HG03060 (cell line): ENCODE measurements around the gene PRKCE.

Source experiments
- ATAC-seq: cut with Tn5 transposase; IDR thresholded peaks from one replicate; pipeline ENCODE4 v1.9.1; 2021; ENCODE audit warnings: low read depth, moderate number of reproducible peaks; ENCODE audit not compliant: unreplicated experiment

The PRKCE gene

DNA sequence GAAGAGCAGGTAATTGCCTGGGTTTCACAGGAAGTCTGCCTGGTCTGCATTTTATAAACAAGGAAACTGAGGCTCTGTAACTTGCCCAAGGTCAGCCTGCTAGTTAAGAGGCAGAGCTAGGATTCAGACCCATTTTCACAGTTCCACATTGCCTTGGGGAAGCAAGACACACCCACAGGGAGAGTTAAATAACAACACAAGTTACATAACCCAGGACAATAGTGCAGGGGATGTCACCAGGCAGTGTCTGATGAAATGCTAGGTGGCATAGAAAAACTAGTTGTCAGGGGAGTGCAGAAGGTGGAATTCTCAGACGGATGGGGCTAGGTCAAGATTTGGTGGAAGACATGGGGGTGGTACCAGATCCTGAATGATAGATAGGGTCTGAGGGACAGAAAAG is 69.7 kb downstream of the PRKCE start:
- ATAC-seq: no peak

DNA sequence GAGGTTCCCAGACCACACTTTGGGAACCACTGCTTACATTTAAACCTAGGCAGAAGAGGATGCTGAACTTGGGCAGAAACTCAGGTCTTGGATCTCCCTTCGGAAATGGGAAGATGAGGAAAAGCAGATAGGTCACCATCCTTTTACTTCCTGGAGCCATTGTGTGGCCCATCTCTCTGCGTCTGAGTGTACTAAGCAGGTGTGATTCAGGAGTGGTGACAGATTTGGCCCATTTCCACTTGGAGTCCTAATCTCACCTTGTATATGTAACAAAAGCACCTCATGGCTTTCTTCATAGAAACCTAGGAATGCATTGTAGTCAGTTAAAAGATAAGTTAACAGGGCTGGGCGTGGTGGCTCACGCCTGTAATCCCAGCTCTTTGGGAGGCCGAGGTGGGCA is 71.0 kb downstream of the PRKCE start:
- ATAC-seq: no peak

DNA sequence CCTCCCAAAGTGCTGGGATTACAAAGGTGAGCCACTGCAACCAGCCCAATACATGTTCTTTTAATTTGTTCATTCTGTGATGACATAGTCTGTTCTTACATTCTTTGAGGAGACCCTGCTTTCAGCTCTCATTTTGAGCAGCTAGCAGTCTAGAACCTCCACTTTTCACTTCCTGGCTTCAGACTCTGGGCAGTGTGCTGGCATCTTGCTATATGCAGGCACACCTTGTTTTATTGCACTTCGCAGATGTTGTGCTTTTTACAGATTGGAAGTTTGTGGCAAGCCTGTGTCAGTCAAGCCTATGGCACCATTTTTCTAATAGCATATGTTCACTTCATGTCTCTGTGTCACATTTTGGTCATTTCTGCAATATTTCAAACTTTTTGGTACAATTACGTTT is 72.4 kb downstream of the PRKCE start:
- ATAC-seq: no peak

DNA sequence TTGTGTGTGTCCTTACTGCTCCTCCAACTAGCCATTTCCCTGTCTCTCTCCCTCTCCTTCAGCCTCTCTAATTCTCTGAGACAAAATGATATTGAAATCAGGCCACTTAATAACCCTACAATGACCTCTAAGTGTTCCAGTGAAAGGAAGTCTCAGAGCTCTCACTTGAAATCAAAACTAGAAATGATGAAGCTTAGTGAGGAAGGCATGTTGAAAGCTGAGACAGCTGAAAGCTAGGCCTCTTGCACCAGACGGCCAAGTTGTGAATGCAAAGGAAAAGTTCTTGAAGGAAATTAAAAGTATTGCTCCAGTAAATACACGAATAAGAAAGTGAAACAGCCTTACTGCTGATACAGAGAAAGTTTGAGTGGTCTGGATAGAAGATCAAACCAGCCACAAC is 72.9 kb downstream of the PRKCE start:
- no peak for ATAC-seq

DNA sequence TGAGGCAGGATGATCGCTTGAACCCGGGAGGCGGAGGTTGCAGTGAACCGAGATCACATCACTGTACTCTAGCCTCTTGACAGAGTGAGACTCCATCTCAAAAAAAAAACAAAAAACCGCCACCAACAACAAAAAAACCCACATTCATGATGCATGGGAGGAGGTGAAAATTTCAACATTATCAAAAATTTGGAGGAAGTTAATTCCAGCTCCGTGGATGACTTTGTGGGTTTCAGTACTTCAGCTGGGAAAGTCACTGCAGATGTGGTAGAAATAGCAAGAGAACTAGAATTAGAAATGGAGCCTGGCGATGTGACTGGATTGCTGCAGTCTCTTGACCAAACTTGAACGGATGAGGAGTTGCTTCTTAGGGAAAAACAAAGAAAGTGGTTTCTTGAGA is 74.3 kb downstream of the PRKCE start:
- no peak for ATAC-seq

DNA sequence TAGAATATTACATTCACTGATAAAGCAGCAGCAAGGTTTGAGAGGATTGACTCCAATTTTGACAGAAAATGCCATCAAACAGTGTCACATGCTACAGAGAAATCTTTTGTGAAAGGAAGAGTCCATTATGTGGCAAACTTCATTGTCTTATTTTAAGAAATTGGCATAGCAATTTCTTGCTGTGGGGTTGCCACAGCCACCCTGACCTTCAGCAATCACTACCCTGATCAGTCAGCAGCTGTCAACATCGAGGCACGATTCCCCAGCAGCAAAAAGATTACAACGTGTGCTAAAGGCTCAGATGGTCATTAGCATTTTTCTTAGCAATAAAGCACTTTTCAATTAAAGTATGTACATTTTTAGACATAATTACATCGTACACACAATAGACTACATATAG is 74.7 kb downstream of the PRKCE start:
- ATAC-seq: no peak

DNA sequence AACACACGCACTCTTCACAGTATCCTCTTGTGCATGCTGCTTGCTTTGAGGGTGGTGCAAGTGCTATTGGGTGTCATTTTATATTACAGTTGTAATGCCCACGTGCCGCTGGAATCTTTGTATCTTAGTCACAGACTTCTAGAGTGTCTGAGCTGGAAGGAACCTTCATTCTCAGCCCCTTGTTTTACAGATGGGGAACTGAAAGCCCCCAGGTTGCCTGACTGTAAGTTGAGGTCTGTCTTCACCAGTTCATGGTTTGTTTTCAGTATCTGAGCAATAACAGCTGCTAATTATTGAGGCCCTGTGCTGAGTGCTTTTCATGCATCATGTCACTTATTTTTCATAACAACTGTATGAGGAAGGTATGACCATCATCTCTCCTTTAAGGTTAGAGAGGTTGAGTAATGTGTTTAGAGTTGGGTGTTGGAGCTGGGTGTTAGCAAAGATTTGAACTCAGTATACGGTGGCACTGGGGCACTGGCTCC is 77.0 kb downstream of the PRKCE start:
- peak; percentile 57 for ATAC-seq

DNA sequence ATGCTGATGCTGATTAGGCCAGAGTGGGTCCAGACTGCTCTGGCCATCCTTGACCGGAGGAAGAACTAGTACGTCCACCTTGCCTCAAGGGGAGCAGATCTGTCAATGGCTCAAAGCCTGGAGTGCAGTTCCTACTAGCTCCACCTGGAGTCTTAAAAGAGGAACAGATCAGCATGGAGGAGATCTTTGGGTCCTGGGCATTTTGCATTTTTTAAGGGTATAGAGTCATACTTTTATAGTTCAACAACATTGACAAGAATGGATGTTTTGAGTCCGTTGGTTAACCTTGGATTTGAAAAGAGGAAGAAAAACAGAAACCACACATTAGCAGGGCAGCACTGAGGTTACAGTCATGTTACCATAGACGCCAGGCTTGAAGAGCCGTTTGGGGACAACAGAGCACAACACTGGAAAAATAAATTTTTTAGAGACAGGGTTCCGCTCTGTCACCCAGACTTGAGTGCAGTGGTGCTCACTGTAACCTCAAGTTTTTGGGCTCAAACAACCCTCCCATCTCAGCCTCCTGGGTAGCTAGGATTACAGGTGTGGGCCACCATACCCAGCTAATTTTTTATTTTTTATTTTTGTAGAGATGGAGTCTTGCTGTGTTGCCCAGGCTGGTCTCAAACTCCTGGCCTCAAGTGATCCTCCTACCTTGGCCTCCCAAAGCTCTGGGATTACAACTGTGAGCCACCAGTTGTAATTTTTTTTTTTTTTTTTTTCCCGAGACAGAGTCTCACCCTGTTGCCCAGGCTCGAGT is 78.5 kb downstream of the PRKCE start:
- ATAC-seq: peak; percentile 41

DNA sequence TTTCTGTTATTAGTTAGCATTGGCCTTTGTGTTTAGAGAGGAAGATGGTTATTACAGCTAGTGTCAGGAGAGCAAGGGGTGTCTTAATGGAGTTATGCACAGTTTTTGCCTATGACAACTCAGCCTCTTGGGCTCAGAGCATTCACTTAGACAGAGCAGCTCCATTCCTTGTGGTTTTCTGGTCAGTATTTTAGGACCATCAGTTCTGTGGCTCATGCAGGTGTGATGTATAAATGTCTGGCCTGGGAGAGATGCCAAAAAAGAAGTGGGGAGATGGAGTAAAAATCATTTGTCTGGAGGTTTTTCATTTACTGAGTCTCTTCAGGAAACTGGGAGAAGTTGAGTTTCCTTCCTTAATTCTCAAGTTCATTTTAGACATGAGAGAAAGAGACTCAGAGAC is 79.7 kb downstream of the PRKCE start:
- ATAC-seq: no peak

DNA sequence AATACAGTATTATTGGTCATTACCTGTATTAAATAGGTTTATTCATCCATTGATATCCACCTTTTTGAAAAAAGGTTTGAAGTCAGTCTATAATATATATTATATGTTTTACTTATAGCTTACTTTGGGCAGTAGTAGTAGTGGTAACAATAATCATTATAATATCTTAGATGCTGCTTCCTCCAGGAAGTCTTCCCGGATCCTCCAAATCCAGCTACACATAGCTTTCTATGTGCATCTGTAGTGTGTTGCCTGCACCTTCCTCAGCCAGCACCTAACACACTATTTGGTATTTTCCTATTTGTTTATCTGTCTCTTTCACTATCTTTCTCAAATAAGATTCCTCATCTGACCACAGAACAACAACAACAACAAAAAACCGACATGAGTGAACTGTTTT is 81.0 kb downstream of the PRKCE start:
- ATAC-seq: no peak

DNA sequence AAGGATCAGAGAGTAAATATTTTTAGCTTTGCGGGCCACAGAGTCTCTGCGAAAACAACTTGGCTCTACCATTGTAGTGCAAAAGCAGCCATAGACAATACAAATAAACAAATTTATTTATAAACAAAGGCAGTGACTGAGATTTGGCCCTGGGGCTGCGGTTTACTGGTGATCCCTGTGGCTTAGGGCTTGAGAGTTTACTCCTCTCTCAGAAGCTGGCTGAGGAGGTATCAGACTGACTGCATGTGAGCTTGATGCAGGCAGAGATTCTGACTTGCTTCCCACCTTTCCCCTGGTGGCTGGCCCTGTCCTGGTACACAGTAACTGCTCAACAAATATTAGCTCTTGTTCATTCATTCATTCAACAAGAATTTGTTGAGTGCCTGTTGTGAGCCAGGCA is 81.5 kb downstream of the PRKCE start:
- ATAC-seq: no peak

DNA sequence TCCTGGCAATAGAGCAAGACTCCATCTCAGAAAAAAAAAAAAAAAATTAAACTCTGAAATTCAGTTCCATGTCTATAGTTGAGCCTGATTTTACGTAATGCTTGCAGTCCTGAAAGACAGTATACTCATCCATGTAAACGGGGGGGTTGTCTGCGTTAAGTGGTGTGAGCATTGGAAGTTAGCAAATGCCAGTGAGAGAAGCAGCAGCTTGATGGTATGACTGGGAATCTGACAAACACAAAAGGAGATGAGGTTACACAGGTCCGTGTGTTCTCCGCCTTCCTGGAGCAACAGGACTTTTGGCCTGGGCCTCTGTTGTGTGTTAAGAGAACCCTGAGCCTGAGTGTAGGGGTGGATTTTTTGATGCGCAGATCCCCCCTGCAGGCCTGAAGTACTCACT is 82.9 kb downstream of the PRKCE start:
- no peak for ATAC-seq

DNA sequence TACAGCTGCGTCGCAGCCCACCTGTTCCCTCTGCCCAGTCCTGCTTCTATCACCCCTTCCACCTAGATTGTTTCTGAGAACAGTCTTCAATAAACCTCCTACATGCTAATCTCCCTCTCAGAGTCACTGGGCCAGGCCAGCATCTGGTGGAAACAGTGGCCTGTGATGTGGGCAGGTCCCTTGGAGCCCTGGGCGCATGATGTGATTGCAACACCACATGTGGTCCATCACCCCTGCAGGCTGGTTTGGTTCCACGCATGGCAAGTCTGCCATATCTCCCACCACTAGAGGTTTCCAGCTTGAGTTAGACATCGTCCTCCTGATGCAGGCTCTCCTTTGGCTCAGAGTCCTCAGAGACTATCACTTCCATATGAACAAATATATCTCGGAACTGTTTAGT is 83.5 kb downstream of the PRKCE start:
- no peak for ATAC-seq

DNA sequence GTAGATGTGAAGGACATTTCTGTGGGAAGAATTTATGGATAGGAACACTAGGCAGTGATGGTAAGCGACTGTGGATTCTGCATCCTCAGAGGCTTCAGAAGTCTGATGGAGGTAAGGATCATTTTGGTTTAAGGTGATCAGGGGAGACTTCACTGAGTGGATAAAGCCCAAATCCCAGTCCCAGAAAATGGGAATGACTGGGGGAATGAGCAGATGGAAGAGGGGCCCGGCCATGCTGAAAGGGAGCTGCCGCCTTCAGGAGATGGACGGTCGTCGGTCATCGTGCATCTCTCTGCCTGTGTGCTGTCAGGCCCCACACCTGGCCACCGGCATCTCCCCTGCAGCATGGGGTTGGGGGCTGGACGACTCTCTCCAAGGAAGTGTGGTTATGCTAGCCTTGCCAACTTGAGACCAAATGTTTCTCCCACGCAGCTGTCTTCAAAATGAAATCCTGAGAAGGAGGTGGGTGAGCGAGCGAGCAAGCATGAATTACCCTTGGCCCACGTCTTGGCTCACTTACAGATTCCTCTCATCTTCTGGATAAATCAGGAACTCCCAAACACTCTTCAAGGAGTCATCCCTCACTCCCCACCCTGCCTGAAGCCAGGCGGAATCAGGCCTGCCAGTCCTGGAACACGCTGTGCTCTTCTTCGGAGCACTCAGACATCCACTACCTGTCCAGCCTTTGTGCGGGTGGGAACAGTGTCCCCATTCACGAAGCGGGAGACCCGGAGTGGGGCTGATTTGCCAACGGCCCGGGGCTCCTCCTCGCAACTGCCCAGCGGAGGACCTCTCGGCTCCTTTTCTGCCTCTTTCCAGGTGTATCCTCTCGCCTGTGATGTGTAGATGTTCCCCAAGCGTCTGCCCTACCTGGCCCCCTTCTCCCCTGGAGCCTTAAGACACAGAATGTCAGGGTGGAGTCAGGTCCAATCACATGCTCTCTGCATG is 85.6 kb downstream of the PRKCE start:
- ATAC-seq: no peak

DNA sequence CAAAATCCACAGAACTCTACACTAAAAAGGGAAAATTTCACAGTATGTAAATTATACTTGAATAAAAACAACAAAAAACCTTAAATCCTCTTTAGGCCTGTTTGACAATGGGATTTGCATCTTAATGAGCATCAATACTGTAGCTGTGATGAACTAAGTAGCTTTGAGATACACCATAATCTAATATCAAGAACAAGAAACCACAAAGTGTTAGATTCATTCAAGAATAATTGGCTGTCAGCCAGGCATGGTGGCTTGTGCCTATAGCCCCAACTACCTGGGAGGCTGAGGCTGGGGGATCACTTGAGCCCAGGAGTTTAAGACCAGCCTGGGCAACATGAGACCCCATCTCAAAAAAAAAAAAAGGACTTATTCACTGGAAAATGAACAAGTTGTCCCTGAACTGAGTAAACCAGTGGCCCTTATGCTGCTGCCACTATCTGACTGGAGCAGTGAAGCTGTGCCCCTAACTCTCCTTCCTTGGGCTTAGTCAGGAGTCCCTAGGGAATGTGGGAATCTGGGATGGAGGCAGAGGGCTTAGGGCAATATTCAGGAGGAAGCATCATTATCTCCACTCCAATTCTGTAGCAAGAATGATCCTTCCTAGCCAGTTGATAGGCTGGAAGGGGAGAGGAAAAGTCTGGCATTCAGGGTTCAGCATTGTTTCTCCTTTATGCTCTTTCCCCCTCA is 88.5 kb downstream of the PRKCE start:
- ATAC-seq: no peak

DNA sequence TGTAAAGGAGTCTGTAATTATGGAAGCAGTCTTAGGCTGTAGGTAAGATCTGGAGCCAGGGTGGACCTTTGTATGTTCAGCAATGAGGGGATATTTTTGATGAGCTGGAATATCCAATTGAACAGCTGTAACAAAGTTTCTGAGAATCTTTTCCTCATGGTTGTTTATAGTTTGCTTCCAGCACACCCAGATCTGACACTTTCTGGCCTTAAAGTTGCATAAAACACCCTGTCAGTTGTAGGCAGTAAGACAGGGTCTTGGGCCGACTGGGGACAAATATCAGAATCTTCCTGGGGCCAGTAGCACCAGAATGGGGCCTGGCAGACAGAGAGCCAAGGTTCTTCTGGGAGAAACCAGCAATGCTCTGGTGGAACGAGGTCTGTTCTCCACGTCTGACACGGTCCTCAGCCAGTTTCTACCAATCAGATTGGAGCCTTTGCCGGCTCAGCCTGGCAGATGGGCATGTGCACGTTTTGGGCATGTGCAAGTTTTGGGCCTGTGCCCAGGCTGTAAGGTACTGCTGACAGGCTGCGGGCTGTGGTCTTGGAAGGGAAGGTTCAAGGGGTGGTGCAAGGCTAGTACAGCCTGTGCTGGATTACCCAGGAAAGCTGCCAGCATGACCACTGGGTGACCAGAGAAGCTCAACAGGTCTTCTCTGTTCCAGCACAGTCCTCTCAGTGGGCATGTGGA is 89.8 kb downstream of the PRKCE start:
- no peak for ATAC-seq

DNA sequence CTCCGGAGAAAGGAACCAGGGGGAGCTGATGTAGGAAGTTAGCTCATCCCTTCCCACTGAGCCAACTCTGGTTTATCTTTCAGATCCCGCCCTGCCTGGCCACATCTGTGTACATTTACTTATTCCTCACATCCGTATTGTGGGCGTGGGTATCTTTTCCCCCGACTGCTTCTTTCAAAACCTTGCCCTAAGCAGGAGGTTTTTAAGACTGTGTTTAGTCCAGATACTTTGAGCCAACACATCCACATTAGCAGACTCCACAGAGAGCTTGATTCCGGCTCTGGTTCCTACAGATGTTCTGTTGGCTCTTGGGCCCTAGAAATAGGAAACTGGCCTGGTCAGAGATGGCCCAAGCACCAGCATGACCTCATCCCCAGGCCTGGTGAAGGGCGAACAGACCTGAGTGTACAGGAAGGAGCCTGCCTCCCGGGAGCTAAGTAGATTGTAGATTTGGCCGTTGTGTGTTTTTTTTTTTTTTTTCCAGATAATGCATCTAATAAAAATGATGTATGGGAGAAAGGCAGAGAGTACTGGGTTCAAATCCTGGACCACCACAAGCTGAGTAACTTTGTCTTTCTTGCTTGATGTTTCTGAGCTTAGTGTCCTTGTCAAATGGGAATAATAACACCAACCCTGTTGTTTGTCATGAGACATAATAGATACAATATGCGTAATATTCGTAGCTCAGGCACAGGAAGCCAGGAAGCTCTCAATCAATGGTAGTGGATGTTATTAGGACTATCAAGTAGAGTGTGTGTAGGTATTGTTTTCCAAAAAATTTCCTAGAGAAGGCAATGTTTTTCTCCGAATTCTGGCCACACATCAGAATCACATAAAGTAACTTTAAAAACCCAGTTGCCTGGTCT is 92.3 kb downstream of the PRKCE start:
- ATAC-seq: no peak

DNA sequence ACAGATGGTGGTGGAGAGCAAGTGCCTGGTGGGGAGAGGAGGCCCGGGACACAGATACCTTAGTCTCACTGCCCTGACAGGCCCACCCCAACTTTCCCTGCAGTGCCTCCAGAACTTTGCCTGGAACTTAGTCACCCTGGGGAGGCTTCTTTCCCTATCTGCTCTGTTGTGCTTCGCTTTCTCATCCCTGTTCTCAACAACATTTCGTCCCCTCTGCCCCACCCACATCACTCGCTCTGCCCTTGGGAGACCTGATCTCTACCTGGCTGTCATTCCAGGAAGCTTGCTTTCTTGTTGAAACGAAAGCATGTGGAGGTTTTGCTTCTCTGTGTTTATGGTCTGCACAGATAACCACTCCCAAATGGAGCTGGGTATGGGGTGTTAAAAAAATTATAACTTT is 93.8 kb downstream of the PRKCE start:
- no peak for ATAC-seq

DNA sequence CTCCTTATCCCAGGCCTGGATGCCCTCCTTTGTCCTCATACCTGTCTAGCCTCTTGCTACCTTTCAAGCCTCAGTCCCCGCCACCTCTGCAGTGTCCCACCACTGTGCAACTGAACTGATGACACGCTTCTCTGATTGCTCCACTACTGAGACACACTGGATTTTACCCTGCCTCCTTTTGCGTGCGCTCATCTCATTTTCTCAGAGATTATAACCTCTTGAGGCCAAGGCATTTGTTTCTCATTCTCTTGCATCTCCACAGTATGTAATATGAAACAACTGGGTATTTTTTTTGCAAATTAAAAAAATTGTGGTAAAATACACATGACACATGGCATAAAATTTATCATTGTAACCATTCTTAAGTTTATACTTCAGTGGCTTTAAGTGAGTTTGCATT is 95.4 kb downstream of the PRKCE start:
- no peak for ATAC-seq

DNA sequence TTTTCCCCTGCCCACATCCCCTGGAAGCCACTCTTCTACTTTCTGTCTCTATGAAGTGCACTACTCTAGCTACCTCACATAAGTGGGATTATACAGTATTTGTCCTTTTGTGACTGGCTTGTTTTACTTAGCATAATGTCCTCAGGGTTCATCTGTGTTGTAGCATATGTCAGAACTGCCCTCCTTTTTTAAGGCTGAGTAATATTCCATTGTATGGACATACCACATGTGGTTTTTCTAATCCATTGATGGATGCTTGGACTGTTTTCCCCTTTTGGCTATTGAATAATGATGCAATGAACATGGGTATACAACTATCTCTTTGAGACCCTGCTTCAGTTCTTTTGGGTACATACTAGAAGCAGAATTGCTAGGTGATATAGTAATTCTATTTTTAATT is 95.9 kb downstream of the PRKCE start:
- ATAC-seq: no peak
